Trophoblast cell (in vitro differentiated cells and primary cell): ENCODE measurements around the gene TUBA4A.

Experiments used
- DNase-seq, 2 donors: peaks; one replicate each; pipeline ENCODE4 v3.0.0-alpha.2; 2016
- H2AFZ ChIP-seq: 2 replicates; pipeline ENCODE4 v1.6.1; 2013; ENCODE audit warnings: low read length, moderate library complexity, mild to moderate bottlenecking; ENCODE audit not compliant: insufficient read depth, poor library complexity
- H2AK5ac ChIP-seq: 2 replicates; pipeline ENCODE4 v1.6.1; 2013; ENCODE audit warnings: mild to moderate bottlenecking, low read length
- H2BK120ac ChIP-seq: 2 replicates; pipeline ENCODE4 v1.6.1; 2013; ENCODE audit warnings: low read length, mild to moderate bottlenecking, moderate library complexity; ENCODE audit not compliant: insufficient read depth, poor library complexity
- H2BK12ac ChIP-seq: 2 replicates; pipeline ENCODE4 v1.6.1; 2013; ENCODE audit warnings: mild to moderate bottlenecking, low read length, moderate library complexity
- H2BK5ac ChIP-seq: 2 replicates; pipeline ENCODE4 v1.6.1; 2013; ENCODE audit warnings: low read length, low read depth, moderate library complexity, mild to moderate bottlenecking; ENCODE audit not compliant: poor library complexity
- H3K14ac ChIP-seq: 2 replicates; pipeline ENCODE4 v1.6.1; 2013; ENCODE audit warnings: mild to moderate bottlenecking, low read length
- H3K18ac ChIP-seq: 2 replicates; pipeline ENCODE4 v1.6.1; 2013; ENCODE audit warnings: mild to moderate bottlenecking, low read length
- H3K23ac ChIP-seq: 2 replicates; pipeline ENCODE4 v1.6.1; 2013; ENCODE audit warnings: low read length
- H3K27ac ChIP-seq: 2 replicates; pipeline ENCODE4 v1.5.1; 2013; ENCODE audit warnings: low read depth, mild to moderate bottlenecking, inconsistent platforms, low read length, moderate library complexity
- H3K27me3 ChIP-seq: 2 replicates; pipeline ENCODE4 v1.6.1; 2013; ENCODE audit warnings: inconsistent platforms, mild to moderate bottlenecking, low read length, moderate library complexity; ENCODE audit not compliant: insufficient read depth
- H3K36me3 ChIP-seq, 2 experiments: 1 replicate in 1 of 2; 2 replicates in 1 of 2; pipeline ENCODE4 v1.6.1; 2013; ENCODE audit warnings: low read length in 2 of 2, mild to moderate bottlenecking in 2 of 2, moderate library complexity in 1 of 2; ENCODE audit not compliant: insufficient read depth in 2 of 2, control insufficient read depth in 1 of 2
- H3K4ac ChIP-seq: 2 replicates; pipeline ENCODE4 v1.6.1; 2013; ENCODE audit warnings: low read depth, mild to moderate bottlenecking, low read length, moderate library complexity
- H3K4me1 ChIP-seq, 2 experiments: 1 replicate in 1 of 2; 2 replicates in 1 of 2; pipeline ENCODE4 v1.6.1; 2013; ENCODE audit warnings: low read length in 2 of 2, mild to moderate bottlenecking in 2 of 2, moderate library complexity in 1 of 2; ENCODE audit not compliant: insufficient read depth in 2 of 2, control insufficient read depth in 1 of 2
- H3K4me2 ChIP-seq: 2 replicates; pipeline ENCODE4 v1.6.1; 2013; ENCODE audit warnings: inconsistent platforms, mild to moderate bottlenecking, low read length, moderate library complexity
- H3K4me3 ChIP-seq: 2 replicates; pipeline ENCODE4 v1.5.1; 2013; ENCODE audit warnings: mild to moderate bottlenecking, low read depth, low read length, inconsistent platforms
- H3K79me1 ChIP-seq: one replicate; pipeline ENCODE4 v1.6.1; 2013; ENCODE audit warnings: low read length
- H3K79me2 ChIP-seq: 2 replicates; pipeline ENCODE4 v1.6.1; 2013; ENCODE audit warnings: low read length, mild to moderate bottlenecking; ENCODE audit not compliant: control insufficient read depth, insufficient read depth, poor library complexity
- H3K9ac ChIP-seq: 2 replicates; pipeline ENCODE4 v1.6.1; 2013; ENCODE audit warnings: mild to moderate bottlenecking, low read length
- H3K9me3 ChIP-seq: 2 replicates; pipeline ENCODE4 v1.6.1; 2013; ENCODE audit warnings: low read depth, mild to moderate bottlenecking, control low read depth, inconsistent platforms, low read length; ENCODE audit not compliant: insufficient read depth
- H4K12ac ChIP-seq: 2 replicates; pipeline ENCODE4 v1.6.1; 2013; ENCODE audit warnings: low read depth, mild to moderate bottlenecking, low read length, moderate library complexity
- H4K8ac ChIP-seq: 2 replicates; pipeline ENCODE4 v1.6.1; 2013; ENCODE audit warnings: low read depth, mild to moderate bottlenecking, low read length, moderate library complexity
- H4K91ac ChIP-seq: one replicate; pipeline ENCODE4 v1.6.1; 2013; ENCODE audit warnings: low read depth, mild to moderate bottlenecking, low read length, moderate library complexity
- WGBS: extraction: QIAGEN DNeasy Blood & Tissue Kit; methylation state at CpG from one replicate; pipeline ENCODE4 v1.1.7; 2013; ENCODE audit warnings: missing lambda C conversion rate; ENCODE audit not compliant: insufficient read length, insufficient coverage; ENCODE audit errors: extremely low coverage; 5-methylcytosine and 5-hydroxymethylcytosine counted together

The TUBA4A gene

GRCh38 chr2:219298759-219299371 is 45.1 kb upstream of the TUBA4A start:
- Histone ChIP-seq H3K18ac (no peak overlapping the region), H3K27ac (no peak overlapping the region)

GRCh38 chr2:219297766-219298456 is 44.2 kb upstream of the TUBA4A start:
- Histone ChIP-seq H2AFZ (no peak overlapping the region), H4K12ac (no peak overlapping the region), H3K36me3 (no peaks in the 10 kb centered on the region), H3K4ac (no peak overlapping the region), H3K79me1 (peaks cover 4% of the 10 kb centered on the region), H3K79me2 (no peaks in the 10 kb centered on the region), H3K4me3 (no peak overlapping the region), H3K4me2 (no peak overlapping the region), H4K8ac (no peak overlapping the region), H3K9me3 (no peaks in the 10 kb centered on the region), H4K91ac (no peak overlapping the region), H3K27ac (no peak overlapping the region), H2AK5ac (no peak overlapping the region), H3K23ac (no peak overlapping the region), H2BK12ac (no peak overlapping the region), H3K9ac (no peak overlapping the region), H2BK120ac (no peak overlapping the region), H3K14ac (no peak overlapping the region), H3K27me3 (no peaks in the 10 kb centered on the region), H3K4me1 (peaks cover 4% of the 10 kb centered on the region in 2 experiments), H3K18ac (no peak overlapping the region), H2BK5ac (no peak overlapping the region)
- DNase-seq = no peak
- WGBS = no CpG with 5 or more reads among the region's 14 CpGs

More at GRCh38 chr2:219298759-219299371, 45.1 kb upstream of the TUBA4A start:
- Histone ChIP-seq H3K23ac (no peak overlapping the region), H3K9ac (no peak overlapping the region), H3K79me1 (peaks cover 4% of the 10 kb centered on the region), H3K4me3 (no peak overlapping the region), H4K12ac (no peak overlapping the region), H3K79me2 (no peaks in the 10 kb centered on the region), H2AK5ac (no peak overlapping the region), H3K4me1 (peaks cover 4% of the 10 kb centered on the region in 2 experiments), H2AFZ (no peak overlapping the region), H2BK120ac (no peak overlapping the region), H2BK12ac (no peak overlapping the region), H3K14ac (no peak overlapping the region), H3K9me3 (no peaks in the 10 kb centered on the region), H3K27me3 (no peaks in the 10 kb centered on the region), H3K4me2 (no peak overlapping the region), H3K36me3 (no peaks in the 10 kb centered on the region), H3K4ac (no peak overlapping the region), H4K91ac (no peak overlapping the region), H4K8ac (no peak overlapping the region), H2BK5ac (no peak overlapping the region)
- DNase-seq = peak; percentile 79 to 93
- no CpG with 5 or more reads among the region's 15 CpGs for WGBS

- Histone ChIP-seq H3K4me3 (no peak overlapping the region), H3K4me2 (no peak overlapping the region), H3K27ac (no peak overlapping the region), H3K4me1 (peaks cover 4% of the 10 kb centered on the region in 2 experiments), H2BK120ac (no peak overlapping the region), H3K79me2 (no peaks in the 10 kb centered on the region), H2BK5ac (no peak overlapping the region), H2AK5ac (no peak overlapping the region), H4K12ac (no peak overlapping the region), H3K27me3 (no peaks in the 10 kb centered on the region), H3K14ac (no peak overlapping the region), H3K9me3 (no peaks in the 10 kb centered on the region), H3K9ac (no peak overlapping the region), H3K36me3 (no peaks in the 10 kb centered on the region), H3K4ac (no peak overlapping the region), H3K23ac (no peak overlapping the region), H2BK12ac (no peak overlapping the region), H3K79me1 (peaks cover 4% of the 10 kb centered on the region), H4K91ac (no peak overlapping the region), H4K8ac (no peak overlapping the region), H2AFZ (no peak overlapping the region), H3K18ac (no peak overlapping the region)
- WGBS = no CpG with 5 or more reads among the region's 25 CpGs
- DNase-seq = no peak
These were observed 43.1 kb upstream of the TUBA4A start for GRCh38 chr2:219296631-219297391.

GRCh38 chr2:219296142-219296541 is 42.4 kb upstream of the TUBA4A start:
- no peak overlapping the region for H2AK5ac ChIP-seq
- H3K4me3 ChIP-seq = no peak overlapping the region
- H2BK5ac ChIP-seq = no peak overlapping the region
- no peak overlapping the region for H4K12ac ChIP-seq
- H3K4me2 ChIP-seq = no peak overlapping the region
- DNase-seq = no peak
- H3K27me3 ChIP-seq = no peaks in the 10 kb centered on the region
- H3K9me3 ChIP-seq = no peaks in the 10 kb centered on the region
- no CpG with 5 or more reads among the region's 14 CpGs for WGBS
- peaks cover 4% of the 10 kb centered on the region for H3K79me1 ChIP-seq
- peaks cover 4% of the 10 kb centered on the region in 2 experiments for H3K4me1 ChIP-seq
- H4K8ac ChIP-seq = no peak overlapping the region
- no peak overlapping the region for H2AFZ ChIP-seq
- no peak overlapping the region for H3K4ac ChIP-seq
- H4K91ac ChIP-seq = no peak overlapping the region
- no peak overlapping the region for H2BK12ac ChIP-seq
- no peak overlapping the region for H3K9ac ChIP-seq
- H3K79me2 ChIP-seq = no peaks in the 10 kb centered on the region
- no peak overlapping the region for H3K27ac ChIP-seq
- no peak overlapping the region for H2BK120ac ChIP-seq
- no peak overlapping the region for H3K18ac ChIP-seq
- no peak overlapping the region for H3K23ac ChIP-seq
- no peaks in the 10 kb centered on the region for H3K36me3 ChIP-seq
- no peak overlapping the region for H3K14ac ChIP-seq
